Measurements from ENCODE around the gene TCTN1. TPM values are rescaled to one million over a fixed set of nuclear protein-coding genes. Genes with fewer than 3 reads are reported as not detected.
A peak's percentile ranks its signal among the peaks of the same experiment; 100 is the strongest.

The TCTN1 gene
- total and polyA plus RNA-seq, 2 of the 13 experiments (the other 11 are each of a cell fraction or from before 2014, with no cell fraction given) = 13.6 to 16.0 TPM

DNA sequence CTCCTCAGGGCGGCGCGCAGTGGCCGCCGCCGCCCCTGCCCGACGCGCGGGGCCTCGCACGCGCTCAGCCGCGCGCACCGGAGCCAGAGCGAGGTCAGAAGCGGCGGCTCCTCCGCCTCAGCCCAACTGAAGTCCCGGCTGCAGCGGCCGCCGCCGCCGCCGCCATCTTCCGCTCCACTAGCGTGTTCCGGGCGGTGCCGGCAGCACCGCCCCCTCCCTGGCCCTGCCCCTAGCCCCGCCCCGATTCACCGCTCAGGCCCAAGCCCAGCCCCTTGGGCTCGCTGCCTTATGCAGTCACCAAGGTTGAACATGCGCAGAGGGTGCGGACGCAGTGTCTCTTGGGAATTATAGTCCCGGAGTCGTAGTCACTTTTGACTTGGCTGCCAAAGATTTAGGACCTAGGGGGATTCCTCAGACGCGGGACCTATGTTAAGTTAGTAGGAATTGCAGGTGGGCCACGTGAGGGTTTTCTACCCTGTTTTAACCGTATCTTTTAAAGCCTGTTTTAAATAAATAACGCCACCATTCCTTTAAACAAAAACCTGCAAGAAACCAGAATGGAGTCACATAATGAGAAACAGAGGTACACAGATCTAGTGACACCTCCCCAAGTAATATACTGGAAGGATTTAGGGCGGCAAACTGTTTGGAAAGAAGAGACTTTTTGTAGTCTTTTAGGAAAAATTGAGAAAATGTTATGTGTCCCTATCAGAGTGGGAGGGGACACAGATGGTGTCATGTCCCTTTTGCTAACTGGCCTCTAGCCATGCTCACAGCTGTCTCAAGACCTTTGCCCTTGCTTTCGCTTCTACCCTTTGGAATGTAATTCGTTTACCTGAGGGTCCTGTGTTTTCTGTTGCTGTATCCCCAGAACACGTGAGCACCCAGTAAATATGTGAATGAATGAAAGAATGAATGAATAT, 30.5 kb upstream of the TCTN1 start, which contains the start of gene PPTC7 (continued):
- TF ChIP-seq, protein P1, sequence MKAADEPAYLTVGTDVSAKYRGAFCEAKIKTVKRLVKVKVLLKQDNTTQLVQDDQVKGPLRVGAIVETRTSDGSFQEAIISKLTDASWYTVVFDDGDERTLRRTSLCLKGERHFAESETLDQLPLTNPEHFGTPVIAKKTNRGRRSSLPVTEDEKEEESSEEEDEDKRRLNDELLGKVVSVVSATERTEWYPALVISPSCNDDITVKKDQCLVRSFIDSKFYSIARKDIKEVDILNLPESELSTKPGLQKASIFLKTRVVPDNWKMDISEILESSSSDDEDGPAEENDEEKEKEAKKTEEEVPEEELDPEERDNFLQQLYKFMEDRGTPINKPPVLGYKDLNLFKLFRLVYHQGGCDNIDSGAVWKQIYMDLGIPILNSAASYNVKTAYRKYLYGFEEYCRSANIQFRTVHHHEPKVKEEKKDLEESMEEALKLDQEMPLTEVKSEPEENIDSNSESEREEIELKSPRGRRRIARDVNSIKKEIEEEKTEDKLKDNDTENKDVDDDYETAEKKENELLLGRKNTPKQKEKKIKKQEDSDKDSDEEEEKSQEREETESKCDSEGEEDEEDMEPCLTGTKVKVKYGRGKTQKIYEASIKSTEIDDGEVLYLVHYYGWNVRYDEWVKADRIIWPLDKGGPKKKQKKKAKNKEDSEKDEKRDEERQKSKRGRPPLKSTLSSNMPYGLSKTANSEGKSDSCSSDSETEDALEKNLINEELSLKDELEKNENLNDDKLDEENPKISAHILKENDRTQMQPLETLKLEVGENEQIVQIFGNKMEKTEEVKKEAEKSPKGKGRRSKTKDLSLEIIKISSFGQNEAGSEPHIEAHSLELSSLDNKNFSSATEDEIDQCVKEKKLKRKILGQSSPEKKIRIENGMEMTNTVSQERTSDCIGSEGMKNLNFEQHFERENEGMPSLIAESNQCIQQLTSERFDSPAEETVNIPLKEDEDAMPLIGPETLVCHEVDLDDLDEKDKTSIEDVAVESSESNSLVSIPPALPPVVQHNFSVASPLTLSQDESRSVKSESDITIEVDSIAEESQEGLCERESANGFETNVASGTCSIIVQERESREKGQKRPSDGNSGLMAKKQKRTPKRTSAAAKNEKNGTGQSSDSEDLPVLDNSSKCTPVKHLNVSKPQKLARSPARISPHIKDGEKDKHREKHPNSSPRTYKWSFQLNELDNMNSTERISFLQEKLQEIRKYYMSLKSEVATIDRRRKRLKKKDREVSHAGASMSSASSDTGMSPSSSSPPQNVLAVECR (CRISPR knock-in tag; IDR thresholded peaks at IDR 0.05; ENCODE audit: borderline replicate concordance) = peak; percentile 60; the same call in 1 of the 2 replicates
- TF ChIP-seq MAF1 (CRISPR knock-in tag; IDR thresholded peaks at IDR 0.05; ENCODE audit: borderline replicate concordance) (no peak), ZNF766 (CRISPR knock-in tag; IDR thresholded peaks at IDR 0.05; ENCODE audit: borderline replicate concordance) (no peak), HOXA3 (CRISPR knock-in tag; IDR thresholded peaks at IDR 0.05) (peak; percentile 18; the same call in 1 of the 2 replicates), HNRNPLL (IDR thresholded peaks at IDR 0.05; ENCODE audit: low read depth, low read length, poor library complexity, severe bottlenecking) (peak; percentile 21), SNRNP70 (IDR thresholded peaks at IDR 0.05; ENCODE audit: low read depth, low read length) (no peak), TGIF2 (CRISPR knock-in tag; IDR thresholded peaks at IDR 0.05) (peak; percentile 55; the same call in 1 of the 2 replicates), ZNF816 (CRISPR knock-in tag; IDR thresholded peaks at IDR 0.05; ENCODE audit: borderline replicate concordance) (no peak), KDM5A (IDR thresholded peaks at IDR 0.05; ENCODE audit: borderline replicate concordance, low read length) (peak; percentile 55; the same call in 1 of the 2 replicates), ZNF318 (CRISPR knock-in tag; IDR thresholded peaks at IDR 0.05) (no peak), SMARCC2 (IDR thresholded peaks at IDR 0.05) (no peak), POLR2G (IDR thresholded peaks at IDR 0.05; ENCODE audit: low read depth, low read length) (peak; percentile 73), SSRP1 (CRISPR knock-in tag; IDR thresholded peaks at IDR 0.05) (no peak)
